HS-5 (cell line): ENCODE results near the gene MKRN3.

Source experiments
- DNase-seq: peaks from one replicate; pipeline ENCODE4 v3.0.0-alpha.2; 2012; ENCODE audit warnings: low read depth

Gene MKRN3

GRCh38 chr15:23565395-23566070 is at the start of gene MKRN3:
MKRN3 (plus strand) TSS chr15:23565674; CDS start chr15:23565783, 109 bp downstream.
- DNase-seq: peak; percentile 56

- no peak for DNase-seq
These were observed 48.6 kb upstream of the MKRN3 start for GRCh38 chr15:23516866-23517265.

GRCh38 chr15:23518104-23518503 is 47.4 kb upstream of the MKRN3 start:
- no peak for DNase-seq

- DNase-seq: no peak
These were observed 40.7 kb upstream of the MKRN3 start for GRCh38 chr15:23524816-23525215.

- DNase-seq: no peak
These were observed 35.6 kb upstream of the MKRN3 start for GRCh38 chr15:23529891-23530290.

GRCh38 chr15:23532024-23532423 is 33.5 kb upstream of the MKRN3 start:
- peak; percentile 3 for DNase-seq

- no peak for DNase-seq
These were observed 28.8 kb upstream of the MKRN3 start for GRCh38 chr15:23536659-23537058.

GRCh38 chr15:23538648-23539047 is 26.8 kb upstream of the MKRN3 start:
- no peak for DNase-seq

- DNase-seq: no peak
These were observed 25.6 kb upstream of the MKRN3 start for GRCh38 chr15:23539892-23540291.

GRCh38 chr15:23546158-23546557 is 19.3 kb upstream of the MKRN3 start:
- DNase-seq: no peak

- DNase-seq: no peak
These were observed 17.4 kb upstream of the MKRN3 start for GRCh38 chr15:23548071-23548470.

- no peak for DNase-seq
These were observed 3.6 kb upstream of the MKRN3 start for GRCh38 chr15:23561914-23562313.

GRCh38 chr15:23564821-23565394 is 566 bp upstream of the MKRN3 start:
- no peak for DNase-seq

GRCh38 chr15:23566071-23566554 is 639 bp downstream of the MKRN3 start:
- no peak for DNase-seq

- DNase-seq: no peak
These were observed 1.2 kb downstream of the MKRN3 start for GRCh38 chr15:23566651-23567050.

GRCh38 chr15:23567921-23568320 is 2.4 kb downstream of the MKRN3 start:
- no peak for DNase-seq

GRCh38 chr15:23569151-23569925 is 3.9 kb downstream of the MKRN3 start:
- no peak for DNase-seq

- no peak for DNase-seq
These were observed 5.0 kb downstream of the MKRN3 start for GRCh38 chr15:23570486-23570885.

GRCh38 chr15:23572844-23573243 is 7.4 kb downstream of the MKRN3 start:
- no peak for DNase-seq

- no peak for DNase-seq
These were observed 9.3 kb downstream of the MKRN3 start for GRCh38 chr15:23574742-23575141.

- no peak for DNase-seq
These were observed 10.6 kb downstream of the MKRN3 start for GRCh38 chr15:23576061-23576460.

- DNase-seq: no peak
These were observed 13.2 kb downstream of the MKRN3 start for GRCh38 chr15:23578521-23579150.

GRCh38 chr15:23588268-23588667 is 22.8 kb downstream of the MKRN3 start:
- DNase-seq: no peak
